SK-MEL-5 (cell line): ENCODE results near the gene KRT84. TPM values are rescaled to one million over a fixed set of nuclear protein-coding genes. Genes with fewer than 3 reads are reported as not detected.

ENCODE experiments used
- DNase-seq: peaks from one replicate; pipeline ENCODE4 v3.0.0-alpha.2; 2016; ENCODE audit warnings: low read depth, low spot score
- in situ Hi-C: cut with HindIII; loops from 2 replicates; pipeline ENCODE4 v1.10.0; 2016; ENCODE audit warnings: low sequenced_read_pairs, high pct_unique_total_duplicates, low pct_unique_long_range_greater_than_20kb
- total RNA-seq: library from RNA; depleted of rRNA; stranded (reverse); fragments of >200 nt; shearing (Covaris generic); gene quantifications from 2 replicates; pipeline ENCODE4 v1.2.3, GENCODE V29; 2014

KRT84 gene
- total RNA-seq, 1 experiment from 2014 or later = not detected

DNA sequence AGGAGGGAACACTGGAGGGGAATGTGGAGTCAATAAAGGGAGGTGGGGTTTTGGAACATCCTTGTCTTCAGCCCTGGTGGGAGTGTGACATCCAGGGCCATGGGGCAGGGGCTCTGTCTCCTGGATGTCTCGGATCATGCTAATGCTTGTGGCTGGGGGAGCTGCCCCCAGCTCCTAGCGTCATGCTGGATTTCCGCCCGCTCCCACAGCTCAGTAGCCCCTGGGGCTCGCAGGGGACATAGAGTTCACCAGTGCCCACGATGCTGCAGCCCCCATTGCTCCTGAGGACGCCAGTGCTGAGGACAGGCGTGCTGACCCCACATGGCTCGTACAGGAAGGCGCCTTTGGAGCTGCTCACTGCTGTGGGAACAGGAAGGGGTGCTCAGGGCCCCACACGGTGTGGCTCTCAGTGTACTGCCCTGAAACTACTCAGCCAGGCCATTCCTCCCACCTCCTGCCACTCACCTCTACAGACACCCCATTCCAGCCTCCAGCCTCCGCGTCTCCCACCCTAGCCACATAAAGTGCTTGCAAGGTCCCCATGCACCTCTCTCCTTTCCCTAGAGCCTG, 9.5 kb upstream of the KRT84 start:
- in situ Hi-C loops = no loop called here
- DNase-seq = no peak

DNA sequence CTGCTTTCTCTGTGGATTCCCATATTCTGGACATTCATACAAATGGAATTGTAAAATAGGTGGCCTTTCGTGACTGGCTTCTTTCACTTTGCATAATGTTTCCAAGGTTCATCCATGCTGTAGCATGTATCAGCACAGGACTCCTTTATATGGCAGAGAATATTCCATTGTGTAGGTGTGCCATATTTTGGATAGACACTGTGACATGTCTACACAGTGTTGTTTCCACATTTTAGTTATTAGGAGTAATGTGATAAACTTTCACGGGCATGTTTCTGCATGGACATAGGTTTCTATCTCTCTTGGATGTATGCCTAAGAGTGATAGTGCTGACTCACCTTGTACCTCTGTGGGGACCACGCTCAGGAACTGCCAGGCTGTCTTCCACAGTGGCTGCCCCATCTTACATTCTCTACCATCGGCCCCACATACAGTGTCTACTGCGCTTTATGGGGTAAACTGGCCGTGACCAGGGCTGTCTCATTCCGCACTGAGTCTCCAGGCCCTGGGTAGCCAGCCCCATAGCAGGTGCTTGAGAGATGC, 7.1 kb upstream of the KRT84 start:
- in situ Hi-C loops = no loop called here
- no peak for DNase-seq

DNA sequence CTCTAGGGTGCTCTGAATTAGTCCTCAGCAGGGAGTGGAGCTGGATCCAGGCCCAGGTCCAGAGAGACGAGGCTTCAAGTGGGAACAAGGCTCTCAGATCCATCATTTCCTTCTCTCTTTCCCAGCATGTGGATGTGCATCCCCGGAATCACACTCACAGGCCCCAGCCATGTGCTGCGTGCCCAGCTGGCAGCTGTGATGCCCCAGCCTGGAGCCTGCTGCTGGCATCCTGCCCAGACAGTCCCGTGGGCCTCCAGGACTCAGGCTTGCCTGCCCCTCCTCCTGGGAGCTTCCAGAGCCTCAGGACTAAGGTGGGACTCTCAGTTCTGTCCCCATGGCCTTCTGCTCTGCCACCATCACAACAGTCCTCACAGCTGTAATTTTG, 6.2 kb upstream of the KRT84 start:
- in situ Hi-C loops = no loop called here
- peak; percentile 42 for DNase-seq

DNA sequence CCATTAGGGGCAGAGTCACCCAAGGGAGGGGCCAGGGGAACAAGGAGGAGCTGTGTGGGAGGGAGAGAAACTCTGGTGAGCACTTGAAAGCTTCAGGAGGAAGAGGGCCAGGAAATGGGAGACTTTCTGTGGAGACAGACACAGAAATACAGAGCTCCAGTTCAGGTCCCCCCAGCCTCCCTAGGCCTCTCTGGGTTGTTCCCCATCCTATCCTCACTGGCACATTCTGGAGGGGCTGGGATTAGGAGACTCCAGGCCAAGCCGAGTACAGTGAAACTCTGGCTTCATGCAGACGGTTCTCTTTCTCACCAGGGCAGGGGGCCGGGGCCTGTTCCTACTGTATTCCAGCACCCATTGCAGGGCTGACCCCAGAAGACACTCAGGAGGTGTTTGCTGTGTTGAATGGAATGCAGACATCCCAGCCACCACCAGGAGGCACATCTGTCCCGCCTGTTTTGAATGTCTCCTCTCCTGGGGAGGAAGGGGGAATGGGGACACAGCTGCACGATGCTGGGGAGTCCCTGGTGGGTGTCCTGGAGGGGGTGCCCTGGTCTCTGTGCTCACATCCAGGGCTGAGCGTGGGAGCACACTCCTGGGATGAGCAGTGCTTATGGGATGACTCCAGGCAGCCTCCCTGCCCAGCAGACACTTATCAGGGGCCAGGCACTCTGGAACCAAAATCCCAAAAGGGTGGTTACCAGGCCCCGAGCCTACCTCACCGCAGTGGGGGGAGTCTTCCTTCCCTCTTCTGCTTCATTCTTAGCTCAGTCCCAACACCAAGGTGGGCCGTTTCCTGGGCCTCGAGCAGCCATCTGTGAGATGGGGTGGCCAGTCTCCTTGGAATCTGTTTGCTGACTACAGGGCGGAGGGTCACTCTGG, 5.5 kb upstream of the KRT84 start:
- peak; percentile 55 for DNase-seq
- in situ Hi-C loops = no loop called here

DNA sequence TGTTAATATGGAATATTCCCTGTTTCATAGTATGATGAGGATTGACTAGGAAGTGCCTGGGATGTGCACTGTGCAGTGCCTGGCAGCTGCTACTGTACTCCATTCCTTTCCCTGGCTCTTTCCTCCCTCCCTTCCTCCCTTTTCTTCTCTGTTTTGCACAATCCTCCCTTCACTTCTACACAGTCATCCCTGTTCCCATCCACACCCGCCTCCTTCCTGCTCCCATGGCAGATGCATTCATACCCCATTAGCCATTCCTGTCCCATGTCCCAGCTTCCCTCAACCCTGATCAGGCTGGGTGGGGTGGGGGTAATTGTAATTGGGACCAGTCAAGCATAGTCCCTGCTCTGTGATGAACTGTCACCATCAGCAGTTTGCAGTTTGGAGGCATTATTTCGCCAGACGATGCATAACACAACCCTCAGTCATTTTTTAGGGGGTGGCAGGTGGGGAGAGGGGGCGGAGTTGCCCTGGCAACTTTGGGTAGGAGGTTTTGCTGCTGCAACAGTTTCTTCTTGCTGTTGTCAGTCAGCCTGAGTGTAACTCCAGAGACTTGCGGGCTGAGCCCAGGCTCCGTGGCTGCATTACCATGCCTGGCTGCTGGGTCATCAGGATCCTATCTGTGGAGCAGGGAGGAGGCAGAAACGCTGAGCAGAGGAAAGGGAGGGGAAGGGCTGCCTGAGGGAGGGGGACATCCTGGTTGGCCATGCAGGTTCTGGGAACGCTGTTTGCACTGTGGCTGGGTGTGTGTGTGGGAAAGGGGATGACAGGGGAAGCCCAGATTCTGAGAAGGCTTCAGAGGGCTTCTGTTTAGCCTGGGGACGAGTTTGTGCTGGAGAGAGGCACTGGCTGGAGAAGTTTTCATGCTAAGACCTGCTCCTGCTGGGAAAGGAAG, 4.1 kb upstream of the KRT84 start:
- in situ Hi-C loops = no loop called here
- DNase-seq = no peak

DNA sequence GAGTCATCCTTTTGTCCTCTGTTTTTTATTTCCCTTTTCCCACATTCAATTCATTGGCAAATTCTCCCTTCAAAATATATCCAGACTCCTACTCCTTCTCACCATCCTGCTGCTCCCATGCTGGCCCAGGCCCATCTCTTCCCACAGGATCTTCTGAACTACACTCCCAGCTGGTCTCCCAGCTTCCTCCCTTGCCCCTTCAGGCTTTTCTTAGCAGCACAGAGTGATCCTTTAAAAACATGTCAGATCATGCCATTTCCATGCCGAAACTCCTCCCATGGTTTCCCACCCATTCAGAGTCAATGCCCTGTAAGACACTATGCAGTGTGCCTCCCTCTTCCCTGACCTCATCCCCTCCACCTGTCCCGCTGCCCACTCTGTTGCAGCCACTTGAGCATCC, 2.4 kb upstream of the KRT84 start:
- DNase-seq = no peak
- in situ Hi-C loops = no loop called here

DNA sequence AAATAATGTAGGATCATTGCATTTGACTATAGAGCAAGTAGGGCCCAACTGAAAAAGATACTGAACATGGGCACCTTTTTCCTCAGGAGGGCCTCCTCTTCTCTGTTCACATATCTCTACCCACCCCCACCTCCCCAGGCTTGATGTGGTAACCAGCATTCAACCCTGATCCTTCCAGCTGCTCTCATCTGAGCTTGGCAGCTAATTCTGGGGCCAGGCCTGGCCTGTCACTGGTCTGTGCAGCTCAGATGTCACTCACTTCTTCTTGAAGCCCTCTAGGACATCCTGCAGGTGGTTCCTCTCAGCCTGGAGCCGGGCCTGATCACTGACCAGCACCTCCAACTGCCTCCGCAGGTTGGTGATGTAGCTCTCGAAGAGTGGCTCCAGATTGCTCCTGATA, 2.1 kb downstream of the KRT84 start:
- no peak for DNase-seq
- in situ Hi-C loops = no loop called here

DNA sequence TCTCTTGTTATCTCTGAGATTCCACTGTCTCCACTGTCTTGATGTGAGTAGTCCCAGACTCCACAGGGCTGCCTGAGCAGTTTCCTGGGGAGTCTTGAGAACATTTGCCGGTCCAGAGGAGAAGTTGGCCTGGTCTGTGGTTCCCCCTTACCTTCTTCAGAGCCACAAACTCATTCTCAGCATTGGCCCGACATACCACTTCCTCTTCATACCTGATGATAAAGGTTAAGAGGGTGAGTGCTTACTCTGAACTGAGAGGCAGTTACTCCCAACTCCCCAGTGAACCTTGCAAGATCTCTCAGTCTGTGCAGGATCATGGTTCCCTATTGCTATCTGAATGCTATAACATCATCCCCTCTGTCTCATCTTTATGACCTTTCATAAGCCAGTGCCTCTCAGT, 2.6 kb downstream of the KRT84 start:
- no peak for DNase-seq
- in situ Hi-C loops = no loop called here

DNA sequence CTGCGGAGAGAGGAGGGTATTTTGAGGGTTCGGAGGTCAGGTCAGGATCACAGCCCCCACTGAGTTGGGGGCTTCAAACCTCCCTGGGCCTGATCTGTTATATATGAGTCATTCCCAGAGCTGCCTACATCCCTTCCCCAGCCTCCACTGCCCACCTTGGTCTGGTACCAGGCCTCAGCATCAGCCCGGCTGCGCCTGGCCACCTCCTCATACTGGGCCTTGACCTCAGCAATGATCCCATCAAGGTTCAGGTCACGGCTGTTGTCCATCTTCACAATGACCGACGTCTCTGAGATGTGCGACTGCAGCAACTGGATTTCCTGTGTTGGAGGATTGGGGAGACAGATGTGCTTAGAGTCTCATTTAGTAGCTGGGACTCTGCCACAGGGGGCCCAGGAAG, 4.2 kb downstream of the KRT84 start:
- DNase-seq = no peak
- in situ Hi-C loops = no loop called here

DNA sequence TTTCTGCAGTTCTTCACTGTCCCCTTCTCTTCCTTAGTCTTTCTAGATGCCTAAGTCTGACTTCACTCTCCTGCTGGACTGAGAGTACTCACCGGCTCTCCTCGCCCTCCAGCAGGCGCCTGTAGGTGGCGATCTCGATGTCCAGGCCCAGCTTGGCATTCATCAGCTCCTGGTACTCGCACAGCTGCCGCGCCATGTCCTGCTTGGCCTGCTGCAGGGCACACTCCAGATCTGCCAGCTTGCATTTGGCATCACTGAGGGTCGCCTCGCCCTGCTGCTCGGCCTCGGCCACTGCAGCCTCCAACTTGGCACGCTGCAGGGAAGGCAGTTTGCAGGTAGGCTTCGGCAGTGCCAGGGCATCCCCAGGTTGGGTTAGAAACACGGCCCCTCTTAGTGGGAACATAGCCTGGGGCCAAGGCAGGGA, 5.2 kb downstream of the KRT84 start:
- DNase-seq = peak; percentile 70
- in situ Hi-C loops = no loop called here

DNA sequence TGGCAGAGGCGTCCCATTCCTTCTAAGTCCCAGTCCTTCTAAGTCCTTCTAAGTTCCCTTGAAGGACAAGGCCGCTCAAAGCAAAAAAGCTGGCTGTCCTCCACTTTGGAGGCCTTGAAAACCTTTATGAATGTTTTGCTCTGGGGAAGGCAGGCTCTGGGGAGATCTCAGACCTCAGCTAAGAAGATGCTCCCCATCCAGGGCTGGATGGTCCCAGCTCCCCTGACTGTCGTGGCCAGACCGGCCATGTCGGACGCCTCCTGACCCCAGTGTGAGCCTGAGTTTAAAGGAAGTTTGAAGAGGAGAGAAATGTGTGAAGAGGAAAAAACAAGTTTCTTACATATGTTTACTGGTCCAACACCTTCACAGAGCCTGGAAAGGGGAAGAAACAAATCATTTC, 5.9 kb downstream of the KRT84 start:
- in situ Hi-C loops = no loop called here
- no peak for DNase-seq

DNA sequence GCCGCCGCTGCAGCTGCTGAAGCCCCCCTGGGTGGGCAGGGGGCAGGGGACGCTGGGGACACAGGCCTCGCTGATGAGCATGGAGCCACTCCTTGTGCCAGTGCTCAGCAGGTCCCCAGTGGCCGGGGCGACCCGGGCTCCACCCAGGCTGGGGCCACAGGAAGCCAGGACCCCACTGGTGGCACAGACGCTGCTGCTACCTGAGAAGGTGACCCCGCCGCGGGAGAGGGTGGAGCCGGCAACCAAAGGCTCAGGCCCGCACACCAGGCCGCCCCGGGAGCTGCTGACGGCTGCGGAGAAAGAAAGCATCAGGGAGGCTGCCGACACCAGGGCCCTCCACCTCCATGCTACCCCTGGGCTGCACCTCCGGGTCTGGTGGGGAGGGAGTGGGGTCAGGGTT, 7.4 kb downstream of the KRT84 start:
- no peak for DNase-seq
- in situ Hi-C loops = no loop called here

DNA sequence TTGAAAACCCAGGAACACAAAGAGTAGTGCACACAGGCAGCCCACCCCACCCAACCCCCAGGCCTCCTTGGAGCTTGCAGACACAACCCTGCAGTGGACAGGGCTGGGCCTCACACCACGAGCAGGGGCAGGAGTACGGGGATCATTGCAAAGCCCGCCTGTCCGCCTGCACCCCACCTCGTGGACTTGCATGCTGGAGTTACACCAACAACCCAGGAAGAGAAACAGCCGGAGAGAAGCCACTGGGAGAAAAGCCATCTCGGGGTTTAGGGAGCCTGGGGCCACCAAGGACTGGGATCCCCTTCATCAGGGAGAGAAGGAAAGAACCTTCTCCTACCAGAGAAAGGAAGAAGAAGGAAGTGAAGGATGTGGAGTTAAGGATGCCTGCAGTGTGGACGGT, 8.2 kb downstream of the KRT84 start:
- in situ Hi-C loops = no loop called here
- DNase-seq = no peak

DNA sequence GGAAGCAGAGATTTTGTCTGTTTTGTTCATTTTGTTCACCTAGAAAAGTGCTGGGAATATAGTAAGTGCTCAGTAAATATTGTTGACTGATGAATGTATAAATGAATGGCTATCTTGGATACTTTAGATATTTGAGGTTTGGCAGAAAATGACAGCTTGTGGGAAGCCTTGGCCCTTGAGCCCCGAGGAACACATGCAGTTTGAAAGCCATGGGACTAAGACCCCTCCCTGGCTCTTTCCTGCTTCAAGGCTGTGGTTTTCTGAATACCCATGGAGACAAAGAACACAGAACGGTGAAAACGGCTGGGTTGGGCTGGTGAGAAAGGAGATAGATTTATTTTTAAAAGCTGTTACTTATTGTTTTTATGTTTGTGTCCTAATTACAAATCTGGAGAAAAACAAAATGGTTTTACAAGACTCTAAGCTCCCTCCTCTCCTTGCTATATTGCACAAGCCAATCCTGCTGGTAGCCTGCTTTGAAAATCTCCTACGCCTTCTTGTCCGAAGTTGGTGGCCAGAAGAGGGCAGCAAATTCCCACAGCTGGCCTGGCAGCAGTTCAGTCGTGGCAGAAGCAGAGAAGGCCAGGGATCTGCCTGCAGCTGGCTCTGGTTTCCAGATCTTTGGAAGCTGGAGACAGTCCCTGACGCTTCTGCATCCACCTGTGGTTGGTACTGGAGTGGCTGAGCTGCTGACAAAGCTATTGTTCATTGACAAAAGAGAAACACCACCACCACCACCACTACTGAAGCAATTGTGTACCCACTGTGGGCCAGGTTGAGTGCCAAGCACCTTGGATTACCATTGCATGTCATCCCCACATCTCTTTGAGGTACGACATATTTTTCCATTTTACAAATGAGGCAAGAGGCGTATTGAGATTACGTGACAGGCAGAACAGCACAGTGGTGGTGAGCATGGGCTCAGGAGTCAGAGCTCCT, 13.0 kb downstream of the KRT84 start:
- peak; percentile 86 for DNase-seq
- in situ Hi-C loops = no loop called here

DNA sequence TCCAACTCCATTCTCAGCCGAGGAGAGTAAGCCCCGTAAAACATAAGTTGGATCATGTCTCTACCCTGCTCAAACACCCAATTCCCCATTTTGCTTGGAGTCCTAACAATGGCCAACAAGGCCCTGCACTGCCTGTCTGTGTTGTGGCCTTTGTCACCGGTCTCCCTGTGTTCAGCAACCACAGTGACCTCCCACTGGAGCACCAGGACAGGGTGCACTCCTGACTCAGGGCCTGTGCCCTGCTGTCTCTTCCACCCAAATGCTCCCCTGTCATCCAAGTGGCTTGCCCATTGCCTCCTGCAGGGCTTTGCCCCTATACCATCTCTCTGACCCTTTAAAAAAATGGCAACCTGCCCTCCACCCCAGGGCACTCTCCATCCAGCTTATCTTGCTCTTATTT, 13.7 kb downstream of the KRT84 start:
- DNase-seq = no peak
- in situ Hi-C loops = no loop called here

DNA sequence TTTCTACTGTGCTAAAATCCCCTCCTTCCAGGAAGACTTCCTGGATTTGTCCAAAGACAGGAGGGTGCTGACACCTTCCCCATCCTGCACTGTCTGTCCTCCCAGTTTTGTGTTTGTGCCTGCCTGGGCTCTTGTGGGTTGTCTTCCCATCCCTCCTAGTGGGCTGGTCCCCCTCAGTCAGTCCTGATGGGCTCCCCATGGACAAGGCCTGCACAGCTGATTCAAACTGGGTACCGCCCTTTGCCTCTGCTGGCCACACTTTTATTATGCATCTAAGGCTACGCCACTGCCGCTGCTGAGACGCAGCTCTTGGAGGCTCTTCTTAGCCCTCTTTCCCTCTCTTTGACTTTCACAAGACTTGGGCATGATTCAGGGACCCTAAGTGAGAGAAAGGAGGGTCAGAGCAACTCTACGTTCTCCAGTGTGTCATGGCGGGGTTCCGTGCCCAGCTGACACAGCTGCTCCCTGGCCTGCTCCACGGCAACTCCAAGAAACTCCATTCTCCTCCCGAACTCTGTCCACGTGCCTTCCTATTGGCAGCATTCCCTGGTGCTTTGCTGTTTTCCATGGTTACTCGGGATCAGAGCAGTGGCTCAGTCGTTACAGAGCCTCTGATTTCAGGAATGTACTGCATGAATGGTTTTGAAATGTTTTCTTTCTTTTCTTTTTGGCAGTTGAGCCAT, 14.4 kb downstream of the KRT84 start:
- in situ Hi-C loops = no loop called here
- no peak for DNase-seq

DNA sequence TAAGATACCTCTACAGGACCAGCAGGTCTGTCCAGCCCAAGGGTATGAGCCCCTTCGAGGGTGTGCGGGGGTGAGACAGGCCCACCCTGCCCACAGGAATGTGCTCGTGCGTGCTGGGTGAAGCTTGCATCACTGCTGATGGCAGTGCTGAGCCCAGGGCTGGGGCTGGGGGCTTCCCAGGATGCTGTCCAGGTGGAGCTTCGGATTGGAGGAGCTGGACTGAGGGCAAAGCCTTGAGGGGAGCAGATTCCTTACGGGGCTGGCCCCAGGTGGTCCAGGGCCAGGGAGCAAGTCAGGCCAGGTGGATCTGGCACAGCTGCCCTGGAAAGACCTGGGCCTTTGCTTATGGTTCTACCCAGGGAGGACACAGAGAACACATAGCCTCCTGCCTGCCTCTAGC, 15.6 kb downstream of the KRT84 start:
- in situ Hi-C loops = no loop called here
- DNase-seq = no peak
